ENCODE measurements around the gene SGCD.

SGCD gene

GRCh38 chr5:156800929-156801328, 474.0 kb downstream of the SGCD start:
- Mint-ChIP-seq H3K27me3 (ENCODE audit: low read depth) (peaks cover 25% of the 10 kb centered on the region), H3K4me3 (no peak overlapping the region), H3K9me3 (no peaks in the 10 kb centered on the region), H3K4me1 (ENCODE audit: low read depth) (peaks cover 4% of the 10 kb centered on the region), H3K36me3 (ENCODE audit: low read depth) (no peaks in the 10 kb centered on the region), H3K27ac (no peak overlapping the region)
- no peak for DNase-seq (ENCODE audit: low spot score)

- no peaks in the 10 kb centered on the region for H3K36me3 Mint-ChIP-seq (ENCODE audit: low read depth)
Measured at GRCh38 chr5:156802501-156802900, 475.5 kb downstream of the SGCD start.

GRCh38 chr5:156803404-156803803, 476.4 kb downstream of the SGCD start:
- no peak overlapping the region for H3K4me3 Mint-ChIP-seq
- H3K27me3 Mint-ChIP-seq (ENCODE audit: low read depth), result peaks cover 21% of the 10 kb centered on the region
- no peaks in the 10 kb centered on the region for H3K9me3 Mint-ChIP-seq
- peaks cover 4% of the 10 kb centered on the region for H3K4me1 Mint-ChIP-seq (ENCODE audit: low read depth)
- H3K27ac Mint-ChIP-seq, result no peak overlapping the region
- no peak for DNase-seq (ENCODE audit: low spot score)
- no peaks in the 10 kb centered on the region for H3K36me3 Mint-ChIP-seq (ENCODE audit: low read depth)

More at GRCh38 chr5:156802501-156802900, 475.5 kb downstream of the SGCD start:
- Mint-ChIP-seq H3K9me3 (no peaks in the 10 kb centered on the region), H3K4me3 (no peak overlapping the region), H3K27me3 (ENCODE audit: low read depth) (peaks cover 21% of the 10 kb centered on the region), H3K4me1 (ENCODE audit: low read depth) (peaks cover 4% of the 10 kb centered on the region), H3K27ac (no peak overlapping the region)
- DNase-seq (ENCODE audit: low spot score), result no peak

GRCh38 chr5:156812959-156813358, 486.0 kb downstream of the SGCD start:
- Mint-ChIP-seq H3K4me3 (no peak overlapping the region), H3K9me3 (no peaks in the 10 kb centered on the region), H3K27ac (no peak overlapping the region), H3K4me1 (ENCODE audit: low read depth) (peaks cover 3% of the 10 kb centered on the region), H3K27me3 (ENCODE audit: low read depth) (peaks cover 17% of the 10 kb centered on the region), H3K36me3 (ENCODE audit: low read depth) (no peaks in the 10 kb centered on the region)
- no peak for DNase-seq (ENCODE audit: low spot score)

GRCh38 chr5:156815988-156816599, 489.1 kb downstream of the SGCD start:
- Mint-ChIP-seq H3K27ac (no peak overlapping the region), H3K9me3 (no peaks in the 10 kb centered on the region), H3K4me1 (ENCODE audit: low read depth) (peaks cover 3% of the 10 kb centered on the region), H3K4me3 (no peak overlapping the region), H3K36me3 (ENCODE audit: low read depth) (no peaks in the 10 kb centered on the region), H3K27me3 (ENCODE audit: low read depth) (peaks cover 5% of the 10 kb centered on the region)
- peak; percentile 18 for DNase-seq (ENCODE audit: low spot score)

All from T-helper 2 cell treated with Interferon-gamma antibody and Interleukin-4, amounts not matched to agents 5 μg/mL and 100 μg/mL, for 36 hours (primary cell).